OCI-LY3 (cell line): ENCODE results near the gene ANK3.

ENCODE experiments used
- EZH2phosphoT487 ChIP-seq: fragments of 200-600 bp; shearing (Covaris generic); IDR thresholded peaks from 2 replicates; pipeline ENCODE4 v1.6.1; 2018; ENCODE audit warnings: antibody characterized with exemption, mixed run types, low read depth
- TF ChIP-seq, protein P1 (sequence below): fragments of 200-600, 300-600 bp; sonication (generic); IDR thresholded peaks from 2 replicates; pipeline ENCODE4 v1.5.1; 2014; ENCODE audit warnings: antibody characterized with exemption, low read length, low read depth

DNA sequence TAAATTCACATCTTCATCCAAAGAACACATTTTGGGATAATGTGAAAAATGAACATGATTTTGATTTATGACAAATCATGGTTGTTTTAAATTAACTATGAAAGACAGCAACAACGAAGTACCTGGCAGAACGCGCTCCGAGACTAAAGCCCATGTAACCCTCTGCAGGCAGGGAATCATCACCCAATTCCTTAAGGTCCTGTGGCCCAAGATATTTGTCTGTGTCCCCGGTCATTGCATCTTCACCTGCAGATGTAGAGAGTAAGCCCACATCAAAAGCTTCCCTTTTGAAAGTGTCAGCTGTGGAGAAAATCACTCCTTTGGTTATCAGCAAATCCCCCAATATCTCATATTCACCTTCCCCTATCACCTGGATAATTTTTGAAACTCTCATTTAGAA is 250.8 kb downstream of the ANK3 start:
- TF ChIP-seq, protein P1, sequence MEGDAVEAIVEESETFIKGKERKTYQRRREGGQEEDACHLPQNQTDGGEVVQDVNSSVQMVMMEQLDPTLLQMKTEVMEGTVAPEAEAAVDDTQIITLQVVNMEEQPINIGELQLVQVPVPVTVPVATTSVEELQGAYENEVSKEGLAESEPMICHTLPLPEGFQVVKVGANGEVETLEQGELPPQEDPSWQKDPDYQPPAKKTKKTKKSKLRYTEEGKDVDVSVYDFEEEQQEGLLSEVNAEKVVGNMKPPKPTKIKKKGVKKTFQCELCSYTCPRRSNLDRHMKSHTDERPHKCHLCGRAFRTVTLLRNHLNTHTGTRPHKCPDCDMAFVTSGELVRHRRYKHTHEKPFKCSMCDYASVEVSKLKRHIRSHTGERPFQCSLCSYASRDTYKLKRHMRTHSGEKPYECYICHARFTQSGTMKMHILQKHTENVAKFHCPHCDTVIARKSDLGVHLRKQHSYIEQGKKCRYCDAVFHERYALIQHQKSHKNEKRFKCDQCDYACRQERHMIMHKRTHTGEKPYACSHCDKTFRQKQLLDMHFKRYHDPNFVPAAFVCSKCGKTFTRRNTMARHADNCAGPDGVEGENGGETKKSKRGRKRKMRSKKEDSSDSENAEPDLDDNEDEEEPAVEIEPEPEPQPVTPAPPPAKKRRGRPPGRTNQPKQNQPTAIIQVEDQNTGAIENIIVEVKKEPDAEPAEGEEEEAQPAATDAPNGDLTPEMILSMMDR = no peak
- TF ChIP-seq EZH2phosphoT487 = no peak
